Right cardiac atrium (tissue), 5 donors: ENCODE data around the gene ALDOB. TPM values are rescaled to one million over a fixed set of nuclear protein-coding genes. Genes with fewer than 3 reads are reported as not detected.

Source experiments
- ATAC-seq, 2 donors: fragments of 200-7000 bp; cut with Tn5 transposase; one replicate each; pipeline versions ENCODE4 v1.8.0 to v1.9.1; 2020; ENCODE audit warnings: moderate library complexity in 2 of 2, mild to moderate bottlenecking in 1 of 2
- DNase-seq, 3 donors: peaks; one replicate each; pipeline ENCODE4 v3.0.0-alpha.2; 2020
- H3K27ac ChIP-seq: one replicate; pipeline ENCODE4 v1.5.1; 2013; ENCODE audit warnings: mild to moderate bottlenecking, low read length, control low read depth, moderate library complexity
- H3K27me3 ChIP-seq: one replicate; pipeline ENCODE4 v1.6.1; 2013; ENCODE audit not compliant: control insufficient read depth, insufficient read depth
- H3K4me1 ChIP-seq: one replicate; pipeline ENCODE4 v1.6.1; 2013; ENCODE audit warnings: low read length; ENCODE audit not compliant: control insufficient read depth, insufficient read depth
- H3K4me3 ChIP-seq: one replicate; pipeline ENCODE4 v1.5.1; 2013; ENCODE audit warnings: low read length, control low read depth
- H3K9me3 ChIP-seq: one replicate; pipeline ENCODE4 v1.6.1; 2013; ENCODE audit warnings: low read length; ENCODE audit not compliant: control insufficient read depth
- whole genome bisulfite sequencing: extraction: QIAGEN DNeasy Blood & Tissue Kit; methylation state at CpG from one replicate; pipeline ENCODE4 v1.1.7; 2013; 5-methylcytosine and 5-hydroxymethylcytosine counted together
- intact Hi-C, 4 donors: fragments of 100-400 bp; cut with DNase I; formaldehyde crosslinking; loops; one replicate each; pipeline versions ENCODE4 v1.11.0 to v1.14.0; 2022 to 2023
- polyA plus RNA-seq: library from polyadenylated mRNA; stranded (reverse); fragments of 200-250 nt; gene quantifications from one replicate; pipeline ENCODE4 v1.2.3, GENCODE V29; 2013
- total RNA-seq, 4 donors: library from RNA; stranded (reverse); fragmentation: NEBNext Ultra II Directional; extraction: Animal tissue kit (Norgen Biotek cat#: 25700); gene quantifications; one replicate each; pipeline ENCODE4 v1.2.1, GENCODE V29; 2021
- donor health status: healthy with polysubstance abuse.
- donor health status: DM: no; HTN: yes; CAD: no.
- donor health status: DM: no; HTN: no; CAD: no.
- donor health status: DM: no; HTN: yes; CAD: no; lungs with severe emphysema.
- donor health status: DM: yes; HTN: yes; CAD: no.

Gene ALDOB
- total and polyA plus RNA-seq, 5 donors = 0.40 to 1.8 (median 0.71) TPM

DNA sequence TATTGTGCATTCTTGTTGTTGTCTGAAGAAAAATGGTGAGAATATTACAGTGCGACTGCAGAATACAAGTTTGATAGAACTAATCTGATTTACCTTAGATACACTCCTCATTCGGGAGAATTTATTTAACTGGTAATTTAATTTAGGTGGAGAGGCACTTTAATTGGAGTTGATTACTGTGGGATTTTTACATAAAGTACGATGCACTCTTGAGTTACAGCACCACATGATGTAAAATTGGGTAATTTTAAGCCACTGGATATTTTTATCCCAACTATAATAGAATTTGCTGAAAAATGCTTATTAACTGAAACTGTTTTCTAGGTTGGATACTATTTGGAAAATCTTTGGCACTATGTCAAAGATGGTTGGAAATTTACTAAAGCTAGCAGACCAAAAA, 35.4 kb upstream of the ALDOB start:
- intact Hi-C loops = no loop called here
- Histone ChIP-seq H3K4me1 (no peaks in the 10 kb centered on the region), H3K9me3 (no peaks in the 10 kb centered on the region), H3K27me3 (no peaks in the 10 kb centered on the region), H3K4me3 (no peak overlapping the region), H3K27ac (no peak overlapping the region)
- no peak for ATAC-seq
- 89% methylated on average over 3 of the region's 3 CpGs for WGBS
- DNase-seq = no peak

DNA sequence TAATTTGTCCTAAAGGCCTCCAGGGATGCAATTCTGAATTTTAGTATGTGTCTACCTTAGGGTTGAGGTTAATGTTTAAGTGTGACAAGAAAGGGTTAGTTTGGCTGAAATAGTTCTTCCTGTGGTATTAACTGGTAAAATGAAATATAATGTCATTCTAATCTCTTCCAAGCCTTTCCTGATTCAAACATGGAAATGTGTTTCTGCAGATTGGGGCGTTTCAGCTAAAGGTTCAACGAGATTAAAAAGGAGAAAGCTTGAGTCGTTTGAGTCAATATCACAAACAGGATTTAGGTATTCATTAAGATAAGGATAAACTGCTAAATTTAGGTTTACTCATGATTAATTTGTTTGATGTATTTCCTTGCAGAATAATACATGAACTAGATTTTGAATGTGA, 34.4 kb upstream of the ALDOB start:
- DNase-seq = no peak
- WGBS = 40% methylated on average over 3 of the region's 3 CpGs
- no peaks in the 10 kb centered on the region for H3K9me3 ChIP-seq
- ATAC-seq = no peak
- no peak overlapping the region for H3K4me3 ChIP-seq
- intact Hi-C loops = no loop called here
- H3K4me1 ChIP-seq = no peaks in the 10 kb centered on the region
- H3K27me3 ChIP-seq = no peaks in the 10 kb centered on the region
- no peak overlapping the region for H3K27ac ChIP-seq

DNA sequence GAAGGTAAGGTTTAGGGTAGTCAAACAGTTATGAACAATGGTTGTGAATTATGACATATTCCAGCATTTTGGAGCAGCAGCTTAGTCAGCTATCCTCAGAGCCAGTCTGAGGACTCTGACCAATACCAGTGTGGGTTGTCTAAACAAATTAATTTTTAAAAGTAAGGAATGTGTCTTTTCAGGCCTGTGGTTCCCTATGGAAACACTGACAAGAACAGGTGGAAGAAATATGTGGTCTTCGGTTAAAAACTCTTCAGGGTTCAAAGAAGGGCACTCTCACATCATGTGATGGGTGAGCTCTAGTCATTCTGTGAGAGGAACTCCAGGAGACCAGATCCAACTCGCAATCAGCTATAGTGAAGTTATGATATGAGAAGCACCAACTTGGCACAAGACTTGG, 33.5 kb upstream of the ALDOB start:
- H3K4me3 ChIP-seq = no peak overlapping the region
- no peaks in the 10 kb centered on the region for H3K27me3 ChIP-seq
- intact Hi-C loops = loop anchor here in 1 of 4 donors (5.0 kb wide), 1 partner anchor 63 kb away; the partner anchor contains the start of gene RNF20
- no peaks in the 10 kb centered on the region for H3K4me1 ChIP-seq
- no peaks in the 10 kb centered on the region for H3K9me3 ChIP-seq
- 69% methylated on average over 2 of the region's 2 CpGs for WGBS
- DNase-seq (no peak), ATAC-seq (no peak)
- no peak overlapping the region for H3K27ac ChIP-seq

DNA sequence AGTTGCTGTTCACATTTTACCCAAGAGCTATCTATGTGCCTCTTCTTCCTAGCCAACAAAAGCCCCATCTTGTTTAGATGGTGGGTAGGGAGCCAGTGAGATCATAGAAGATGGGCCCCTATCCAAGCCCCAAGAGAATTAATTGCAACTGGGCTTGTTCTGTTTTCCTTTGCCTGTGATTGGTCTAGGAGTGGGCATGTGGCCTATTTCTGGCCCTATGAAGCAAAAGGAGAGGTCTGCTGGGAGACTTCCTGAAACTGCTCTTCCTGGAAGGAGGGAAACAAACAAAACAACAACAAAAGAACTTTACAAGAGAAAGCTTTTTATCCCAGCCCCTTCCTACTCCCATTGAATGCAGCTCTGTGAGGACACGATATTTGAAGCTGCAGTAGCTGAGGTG, 32.5 kb upstream of the ALDOB start:
- DNase-seq (no peak), ATAC-seq (no peak)
- Histone ChIP-seq H3K27ac (peak overlapping the region; percentile 52), H3K9me3 (no peaks in the 10 kb centered on the region), H3K27me3 (no peaks in the 10 kb centered on the region), H3K4me1 (no peaks in the 10 kb centered on the region), H3K4me3 (no peak overlapping the region)
- intact Hi-C loops = loop anchor here in 1 of 4 donors (5.0 kb wide), 1 partner anchor 64 kb away; the partner anchor contains the start of gene RNF20
- 54% methylated on average over 1 of the region's 1 CpG for WGBS

DNA sequence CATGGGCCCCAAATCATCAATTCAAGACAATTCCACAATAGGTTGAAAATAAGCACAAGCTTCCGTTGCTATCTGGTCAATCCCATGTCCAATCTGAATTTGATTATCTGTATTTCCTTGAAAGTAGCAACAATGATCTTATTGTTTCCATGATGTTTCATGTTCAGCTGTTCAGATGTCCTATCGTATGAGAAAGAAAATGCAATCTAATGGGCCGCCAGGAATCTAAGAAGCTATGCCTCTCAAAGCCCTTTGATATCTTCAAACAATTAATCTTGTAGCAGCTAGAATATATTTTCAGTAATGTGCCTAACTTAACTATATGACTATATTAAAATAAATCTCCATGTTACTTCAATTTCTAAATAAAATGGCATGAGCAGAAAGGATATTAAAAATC, 32.1 kb upstream of the ALDOB start:
- DNase-seq = no peak
- Histone ChIP-seq H3K9me3 (no peaks in the 10 kb centered on the region), H3K27me3 (no peaks in the 10 kb centered on the region), H3K4me1 (no peaks in the 10 kb centered on the region), H3K4me3 (no peak overlapping the region), H3K27ac (no peak overlapping the region)
- intact Hi-C loops = loop anchor here in 1 of 4 donors (5.0 kb wide), 1 partner anchor 65 kb away; the partner anchor contains the start of gene RNF20
- no peak for ATAC-seq
- 72% methylated on average over 3 of the region's 3 CpGs for WGBS

DNA sequence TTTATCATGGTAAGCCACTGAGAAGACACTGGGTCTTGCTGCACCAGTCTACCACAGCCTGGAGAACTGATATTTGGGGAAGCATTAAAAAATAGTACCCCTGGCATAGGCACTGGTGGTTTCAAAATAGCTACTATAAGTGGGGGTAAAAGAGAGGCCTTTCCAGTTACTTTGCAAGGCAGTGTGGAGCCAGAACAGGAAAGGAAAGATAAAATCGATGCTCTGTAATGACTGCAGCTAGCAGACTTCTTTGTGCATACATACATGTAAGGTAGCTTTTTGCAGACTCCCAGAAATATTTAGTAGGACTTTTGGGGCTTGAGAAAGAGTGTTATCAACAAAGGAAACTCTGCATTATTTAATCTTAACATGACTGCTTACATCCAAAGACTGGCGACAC, 31.3 kb upstream of the ALDOB start:
- ATAC-seq (no peak), DNase-seq (no peak)
- Histone ChIP-seq H3K27ac (no peak overlapping the region), H3K4me3 (no peak overlapping the region), H3K9me3 (no peaks in the 10 kb centered on the region), H3K4me1 (no peaks in the 10 kb centered on the region), H3K27me3 (no peaks in the 10 kb centered on the region)
- intact Hi-C loops = loop anchor here in 1 of 4 donors (5.0 kb wide), 1 partner anchor 65 kb away; the partner anchor contains the start of gene RNF20
- 60% methylated on average over 2 of the region's 2 CpGs for WGBS

DNA sequence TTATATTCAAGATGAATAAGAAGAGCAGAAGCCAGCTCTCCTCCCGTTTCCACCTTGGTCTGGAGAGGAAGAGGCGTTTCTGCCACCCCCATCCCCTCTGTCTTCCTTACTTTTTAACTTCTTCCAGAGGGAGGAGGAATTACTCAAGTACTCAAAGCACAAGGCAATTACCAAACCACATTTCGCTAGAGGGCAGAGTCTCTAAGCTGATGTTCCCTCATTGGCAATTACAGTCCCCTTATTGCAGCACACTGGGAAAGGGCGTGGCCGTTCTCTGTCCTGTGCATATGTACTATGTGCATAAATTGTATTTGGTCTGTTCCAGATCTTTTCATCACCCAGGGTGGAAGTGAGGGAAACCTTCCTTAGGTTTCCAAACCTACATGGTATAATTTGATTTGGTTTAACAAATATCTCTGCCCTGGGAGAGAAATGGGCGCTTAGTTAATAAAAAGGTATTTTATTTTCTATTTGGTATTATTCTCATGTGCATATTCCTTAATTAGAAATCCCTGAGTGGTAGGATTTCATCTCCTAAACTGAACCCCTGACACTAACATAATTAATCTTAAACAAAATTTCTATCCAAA, 29.8 kb upstream of the ALDOB start:
- Histone ChIP-seq H3K27ac (no peak overlapping the region), H3K27me3 (no peaks in the 10 kb centered on the region), H3K4me3 (no peak overlapping the region), H3K9me3 (no peaks in the 10 kb centered on the region), H3K4me1 (no peaks in the 10 kb centered on the region)
- DNase-seq = peak; percentile 29 to 70 (median 44)
- peak; percentile 78 to 88 for ATAC-seq
- intact Hi-C loops = loop anchor here in 2 of 4 donors (2.0 to 5.0 kb wide), 2 partner anchors 65 to 67 kb away; partner anchors contain the start of gene RNF20 (in 1 of the 2)
- 28% methylated on average over 6 of the region's 6 CpGs for WGBS

DNA sequence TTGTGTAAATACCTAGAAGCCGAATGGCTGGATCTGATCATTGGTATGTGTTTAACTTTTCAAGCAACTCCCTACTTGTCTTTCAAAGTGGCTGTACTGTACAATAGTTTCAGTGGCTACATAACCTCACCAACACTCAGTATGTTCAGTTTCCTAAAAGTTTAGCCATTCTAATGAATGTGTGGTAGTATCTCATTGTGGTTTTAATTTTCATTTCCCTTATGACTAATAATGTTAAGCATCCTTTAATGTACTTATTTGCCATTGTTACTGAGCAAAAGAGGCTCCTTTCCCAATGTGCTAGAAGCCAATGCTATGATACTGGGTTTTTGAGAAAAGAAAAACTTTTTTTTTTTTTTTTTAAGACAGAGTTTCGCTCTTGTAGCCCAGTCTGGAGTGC, 27.8 kb upstream of the ALDOB start:
- H3K4me3 ChIP-seq = no peak overlapping the region
- intact Hi-C loops = loop anchor here in 2 of 4 donors (5.0 kb wide), 2 partner anchors 64 to 69 kb away; partner anchors contain the start of gene RNF20 (in 1 of the 2)
- ATAC-seq = no peak
- peaks cover 2% of the 10 kb centered on the region for H3K4me1 ChIP-seq
- 84% methylated on average over 2 of the region's 2 CpGs for WGBS
- H3K27me3 ChIP-seq = no peaks in the 10 kb centered on the region
- H3K9me3 ChIP-seq = no peaks in the 10 kb centered on the region
- H3K27ac ChIP-seq = no peak overlapping the region
- DNase-seq = no peak

DNA sequence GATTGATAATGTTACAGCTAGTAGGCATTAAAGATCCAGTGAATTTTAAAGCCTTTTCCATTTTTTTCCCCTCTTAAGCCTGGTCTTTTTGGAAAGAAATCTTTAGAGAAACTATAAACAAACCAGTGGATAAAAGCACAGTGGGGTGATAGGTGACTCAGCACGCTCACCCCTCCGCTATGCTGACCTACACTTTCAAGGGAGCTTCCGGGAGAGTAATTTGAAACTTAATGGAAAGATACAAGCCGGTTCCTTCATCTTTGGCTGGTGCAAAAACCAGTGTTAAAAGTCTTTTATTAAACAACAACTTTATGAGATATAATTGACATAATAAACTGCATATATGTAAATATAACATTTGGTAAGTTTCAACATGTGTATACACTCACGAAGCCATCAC, 27.0 kb upstream of the ALDOB start:
- Histone ChIP-seq H3K27me3 (no peaks in the 10 kb centered on the region), H3K4me3 (no peak overlapping the region), H3K4me1 (peaks cover 2% of the 10 kb centered on the region), H3K9me3 (no peaks in the 10 kb centered on the region), H3K27ac (no peak overlapping the region)
- ATAC-seq = no peak
- intact Hi-C loops = loop anchor here in 2 of 4 donors (5.0 kb wide), 2 partner anchors 65 to 70 kb away; partner anchors contain the start of gene RNF20 (in 1 of the 2)
- no peak for DNase-seq
- 54% methylated on average over 5 of the region's 5 CpGs for WGBS

DNA sequence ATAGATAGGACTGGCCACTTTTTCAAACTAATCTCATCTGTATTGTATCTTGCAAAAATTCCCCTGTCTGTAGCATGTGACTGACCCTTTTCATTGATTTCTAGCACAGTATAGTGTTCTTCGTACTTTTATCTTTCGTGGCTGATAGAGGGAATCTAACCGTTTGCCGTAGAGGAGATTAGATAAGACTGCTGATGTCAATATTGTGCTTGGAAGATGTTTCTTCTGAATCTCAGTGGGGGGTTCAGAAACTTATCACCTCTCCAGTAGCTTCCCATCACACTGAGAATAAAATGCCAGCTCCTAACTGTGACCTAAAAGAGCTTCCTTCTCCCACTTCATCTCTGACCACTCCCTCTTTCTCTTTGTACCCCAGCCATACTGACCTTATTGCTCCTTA, 25.4 kb upstream of the ALDOB start:
- peaks cover 2% of the 10 kb centered on the region for H3K4me1 ChIP-seq
- no peaks in the 10 kb centered on the region for H3K27me3 ChIP-seq
- intact Hi-C loops = loop anchor here in 2 of 4 donors (5.0 kb wide), 2 partner anchors 66 to 71 kb away; partner anchors contain the start of gene RNF20 (in 1 of the 2)
- H3K4me3 ChIP-seq = no peak overlapping the region
- no peak for ATAC-seq
- no peak for DNase-seq
- no peak overlapping the region for H3K27ac ChIP-seq
- no peaks in the 10 kb centered on the region for H3K9me3 ChIP-seq
- 28% methylated on average over 4 of the region's 4 CpGs for WGBS

DNA sequence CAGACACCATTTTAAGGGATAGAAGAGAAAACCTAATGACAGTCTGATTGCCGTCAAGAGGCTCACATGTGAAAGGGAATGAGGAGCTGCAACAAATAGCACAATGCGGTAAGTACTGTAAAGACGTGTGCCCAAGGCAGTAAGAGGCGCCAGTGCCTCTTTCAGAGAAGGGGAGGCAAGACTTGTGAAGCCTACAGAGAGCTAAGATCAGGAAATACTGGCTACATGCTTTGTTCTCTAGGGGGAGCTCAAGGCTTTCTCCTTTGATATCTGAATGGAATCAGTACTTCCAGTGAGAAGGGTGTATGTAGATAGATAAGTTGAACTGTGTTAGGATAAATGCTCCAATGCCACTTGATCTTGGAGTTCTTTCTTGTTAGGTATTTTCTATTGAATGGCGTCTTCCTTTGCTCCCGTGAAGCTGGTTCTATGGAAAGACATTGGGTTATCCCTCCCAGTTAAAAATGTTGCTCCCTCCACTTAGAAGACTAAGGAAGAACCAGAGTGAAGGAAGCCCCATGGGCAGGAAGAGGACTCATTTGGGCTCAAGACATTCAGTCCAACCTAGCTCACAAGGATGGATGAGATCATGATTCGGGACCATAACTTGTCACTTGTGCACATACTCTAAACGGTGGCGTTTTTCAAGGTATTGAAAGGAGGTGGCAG, 23.5 kb upstream of the ALDOB start:
- H3K27me3 ChIP-seq = no peaks in the 10 kb centered on the region
- WGBS = 39% methylated on average over 9 of the region's 9 CpGs
- DNase-seq (no peak), ATAC-seq (peak; percentile 87 to 88)
- H3K4me1 ChIP-seq = peaks cover 2% of the 10 kb centered on the region
- H3K9me3 ChIP-seq = no peaks in the 10 kb centered on the region
- intact Hi-C loops = loop anchor here in 1 of 4 donors (5.0 kb wide), 1 partner anchor 68 kb away; no protein-coding TSS in a partner anchor
- H3K4me3 ChIP-seq = no peak overlapping the region
- H3K27ac ChIP-seq = no peak overlapping the region
